HEK293T (cell line): ENCODE data around the gene MID2.
"Not testable (repeated sequence)": the region's sequence is repeated elsewhere in the genome, so short reads cannot be mapped to it uniquely, and the experiment has no call there.

ENCODE experiments used
- BHLHE40 ChIP-seq: fragments of 450-650 bp; IDR thresholded peaks from 2 replicates; pipeline ENCODE4 v1.6.1; 2016; ENCODE audit warnings: mild to moderate bottlenecking, moderate library complexity, borderline replicate concordance
- CTBP1 ChIP-seq: fragments of 450-650 bp; IDR thresholded peaks from 2 replicates; pipeline ENCODE4 v1.6.1; 2016; ENCODE audit warnings: borderline replicate concordance
- ELF4 ChIP-seq: fragments of 450-650 bp; IDR thresholded peaks from 2 replicates; pipeline ENCODE4 v1.6.1; 2017; ENCODE audit warnings: antibody characterized with exemption
- FOXA1 ChIP-seq: fragments of 450-650 bp; IDR thresholded peaks from 2 replicates; pipeline ENCODE4 v1.6.1; 2016; ENCODE audit warnings: mild to moderate bottlenecking
- FOXK2 ChIP-seq: fragments of 450-650 bp; IDR thresholded peaks from 2 replicates; pipeline ENCODE4 v1.6.1; 2016; ENCODE audit warnings: mild to moderate bottlenecking
- FOXM1 ChIP-seq: fragments of 450-650 bp; IDR thresholded peaks from 2 replicates; pipeline ENCODE4 v1.6.1; 2017; ENCODE audit warnings: mild to moderate bottlenecking, borderline replicate concordance
- HDGF ChIP-seq: fragments of 450-650 bp; IDR thresholded peaks from 2 replicates; pipeline ENCODE4 v1.6.1; 2017; ENCODE audit warnings: antibody characterized with exemption, borderline replicate concordance
- LEF1 ChIP-seq: fragments of 450-650 bp; IDR thresholded peaks from 2 replicates; pipeline ENCODE4 v1.6.1; 2017; ENCODE audit warnings: mild to moderate bottlenecking, borderline replicate concordance
- NFRKB ChIP-seq: fragments of 450-650 bp; IDR thresholded peaks from 2 replicates; pipeline ENCODE4 v1.6.1; 2016; ENCODE audit warnings: mild to moderate bottlenecking, moderate library complexity
- PKNOX1 ChIP-seq: fragments of 450-650 bp; IDR thresholded peaks from 2 replicates; pipeline ENCODE4 v1.6.1; 2016
- SP1 ChIP-seq: fragments of 450-650 bp; IDR thresholded peaks from 2 replicates; pipeline ENCODE4 v1.6.1; 2017
- SUZ12 ChIP-seq: fragments of 450-650 bp; IDR thresholded peaks from 2 replicates; pipeline ENCODE4 v1.6.1; 2016; ENCODE audit warnings: mild to moderate bottlenecking
- TARDBP ChIP-seq: fragments of 450-650 bp; IDR thresholded peaks from 2 replicates; pipeline ENCODE4 v1.6.1; 2016
- ZNF384 ChIP-seq: fragments of 450-650 bp; IDR thresholded peaks from 2 replicates; pipeline ENCODE4 v1.6.1; 2016

DNA sequence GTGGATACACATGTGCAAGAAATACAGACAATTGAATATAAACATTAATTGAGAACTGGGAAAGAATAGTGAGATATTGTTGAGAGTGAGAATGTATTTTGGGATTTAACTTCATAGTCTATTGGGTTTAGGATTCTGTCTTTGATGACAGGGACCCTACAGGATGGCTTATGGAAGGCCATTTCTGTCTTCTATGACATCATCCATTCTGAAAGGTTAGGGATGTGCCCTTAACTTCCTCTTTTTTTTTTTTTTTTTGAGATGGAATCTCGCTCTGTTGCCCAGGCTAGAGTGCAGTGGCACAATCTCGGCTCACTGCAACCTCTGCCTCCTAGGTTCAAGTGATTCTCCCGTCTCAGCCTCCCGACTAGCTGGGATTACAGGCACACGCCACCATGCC, 31.4 kb downstream of the MID2 start:
- not testable (repeated sequence) for TF ChIP-seq BHLHE40, SUZ12, PKNOX1, TARDBP, FOXM1, CTBP1, HDGF, ELF4, FOXA1, NFRKB, FOXK2, LEF1, ZNF384, SP1
